Tibial nerve (tissue), 4 donors: ENCODE results near the gene NEAT1.

Experiments used
- CTCF ChIP-seq, 5 experiments: fragments of 200-600 bp in 3 of 5; fragments of 450-650 bp in 2 of 5; sonication (generic) in 3 of 5; IDR thresholded peaks; one replicate each; pipeline ENCODE4 v1.5.1; 2016 to 2019; ENCODE audit warnings: antibody characterized with exemption in 5 of 5, mild to moderate bottlenecking in 3 of 5, moderate library complexity in 2 of 5
- EP300 ChIP-seq, 2 donors: sonication (generic); formaldehyde crosslinking; IDR thresholded peaks; one replicate each; pipeline ENCODE4 v1.6.1; 2017; ENCODE audit warnings: antibody characterized with exemption in 2 of 2, mild to moderate bottlenecking in 1 of 2
- POLR2A ChIP-seq, 2 donors: fragments of 450-650 bp; IDR thresholded peaks; one replicate each; pipeline ENCODE4 v1.6.1; 2017; ENCODE audit warnings: antibody characterized with exemption in 2 of 2, mild to moderate bottlenecking in 2 of 2, moderate library complexity in 2 of 2

- no peak for TF ChIP-seq POLR2A (IDR thresholded peaks at IDR 0.05)
- no peak for TF ChIP-seq CTCF (IDR thresholded peaks at IDR 0.05)
- TF ChIP-seq EP300 (IDR thresholded peaks at IDR 0.05) = no peak
These were observed 26.6 kb upstream of the NEAT1 start for GRCh38 chr11:65395961-65396530.
